Activated T-helper 17 cell treated with anti-CD3 and anti-CD28 coated beads, Interleukin-2, amount 50 U/mL, for 72 hours (primary cell): ENCODE data around the gene MAPK12. TPM values are rescaled to one million over a fixed set of nuclear protein-coding genes. Genes with fewer than 3 reads are reported as not detected.
"Not testable (repeated sequence)": the region's sequence is repeated elsewhere in the genome, so short reads cannot be mapped to it uniquely, and the experiment has no call there.

Source experiments
- ATAC-seq: fragments of 150-1000 bp; cut with Tn5 transposase; replicated peaks from 2 replicates; pipeline ENCODE4 v1.10.0; 2021; ENCODE audit warnings: mild to moderate bottlenecking, moderate library complexity
- H3K27ac Mint-ChIP-seq: one replicate; pipeline ENCODE4 v1.8.0; 2022; ENCODE audit warnings: mixed read lengths
- H3K27me3 Mint-ChIP-seq: one replicate; pipeline ENCODE4 v1.8.0; 2022; ENCODE audit warnings: mixed read lengths
- H3K36me3 Mint-ChIP-seq: one replicate; pipeline ENCODE4 v1.8.0; 2022; ENCODE audit warnings: low read depth, mild to moderate bottlenecking, mixed read lengths
- H3K4me1 Mint-ChIP-seq: one replicate; pipeline ENCODE4 v1.8.0; 2022; ENCODE audit warnings: mixed read lengths
- H3K4me3 Mint-ChIP-seq: one replicate; pipeline ENCODE4 v1.8.0; 2022; ENCODE audit warnings: mild to moderate bottlenecking, mixed read lengths
- H3K9me3 Mint-ChIP-seq: one replicate; pipeline ENCODE4 v1.8.0; 2022; ENCODE audit warnings: mixed read lengths
- total RNA-seq, 2 donors: library from RNA; stranded (reverse); gene quantifications; one replicate each; pipeline ENCODE4 v1.2.3, GENCODE V29; 2022

MAPK12 gene
- total RNA-seq, 2 donors from 2014 or later, result 5.0 to 14.8 TPM

DNA sequence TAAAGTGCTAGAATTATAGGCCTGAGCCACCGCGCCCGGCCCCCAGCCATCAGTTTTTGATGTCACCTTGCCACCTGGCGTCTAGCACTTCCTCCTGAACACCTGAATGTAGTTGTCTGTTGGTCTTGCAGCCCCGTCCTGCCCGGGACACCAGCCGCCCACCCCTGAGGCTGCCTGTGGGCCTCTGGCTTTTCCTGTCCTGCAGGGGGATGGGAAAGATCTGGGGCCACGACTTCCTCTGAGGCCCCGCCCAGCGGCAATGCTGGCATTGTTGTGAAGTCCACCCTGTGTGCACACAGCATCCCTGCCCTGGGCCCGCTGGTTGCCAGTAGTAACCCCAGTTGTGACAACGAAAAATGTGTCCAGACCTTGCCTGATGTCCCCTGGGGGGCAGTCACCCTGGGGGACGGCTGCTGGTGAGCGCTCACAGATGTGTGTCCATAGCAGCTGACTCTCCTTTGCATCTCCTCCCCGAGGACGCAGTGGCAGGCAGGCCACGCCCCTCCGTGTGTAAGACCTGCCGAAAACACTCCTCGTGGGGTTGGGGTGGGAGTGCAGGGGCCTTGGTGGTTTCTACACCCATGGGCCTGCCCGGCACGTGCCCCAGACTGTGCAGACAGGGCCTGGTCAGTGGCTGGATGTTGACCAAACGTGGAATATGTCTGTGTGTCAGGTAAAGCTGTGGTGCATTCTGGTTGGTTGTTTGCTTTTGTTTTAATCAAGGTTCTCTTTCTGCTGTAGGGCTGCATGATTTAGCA lies 53.9 kb downstream of the MAPK12 start:
- no peaks in the 10 kb centered on the region for H3K27me3 Mint-ChIP-seq
- peaks cover 6% of the 10 kb centered on the region for H3K4me1 Mint-ChIP-seq
- peaks cover 61% of the 10 kb centered on the region for H3K36me3 Mint-ChIP-seq
- no peak for ATAC-seq
- H3K9me3 Mint-ChIP-seq, result no peaks in the 10 kb centered on the region
- H3K4me3 Mint-ChIP-seq, result no peak overlapping the region
- H3K27ac Mint-ChIP-seq, result no peak overlapping the region

- Mint-ChIP-seq H3K9me3 (no peaks in the 10 kb centered on the region), H3K4me3 (no peak overlapping the region), H3K27me3 (no peaks in the 10 kb centered on the region), H3K36me3 (peaks cover 57% of the 10 kb centered on the region), H3K27ac (no peak overlapping the region), H3K4me1 (peaks cover 9% of the 10 kb centered on the region)
- no peak for ATAC-seq
Measured at GRCh38 chr22:50206599-50206998, 54.9 kb downstream of the MAPK12 start.

DNA sequence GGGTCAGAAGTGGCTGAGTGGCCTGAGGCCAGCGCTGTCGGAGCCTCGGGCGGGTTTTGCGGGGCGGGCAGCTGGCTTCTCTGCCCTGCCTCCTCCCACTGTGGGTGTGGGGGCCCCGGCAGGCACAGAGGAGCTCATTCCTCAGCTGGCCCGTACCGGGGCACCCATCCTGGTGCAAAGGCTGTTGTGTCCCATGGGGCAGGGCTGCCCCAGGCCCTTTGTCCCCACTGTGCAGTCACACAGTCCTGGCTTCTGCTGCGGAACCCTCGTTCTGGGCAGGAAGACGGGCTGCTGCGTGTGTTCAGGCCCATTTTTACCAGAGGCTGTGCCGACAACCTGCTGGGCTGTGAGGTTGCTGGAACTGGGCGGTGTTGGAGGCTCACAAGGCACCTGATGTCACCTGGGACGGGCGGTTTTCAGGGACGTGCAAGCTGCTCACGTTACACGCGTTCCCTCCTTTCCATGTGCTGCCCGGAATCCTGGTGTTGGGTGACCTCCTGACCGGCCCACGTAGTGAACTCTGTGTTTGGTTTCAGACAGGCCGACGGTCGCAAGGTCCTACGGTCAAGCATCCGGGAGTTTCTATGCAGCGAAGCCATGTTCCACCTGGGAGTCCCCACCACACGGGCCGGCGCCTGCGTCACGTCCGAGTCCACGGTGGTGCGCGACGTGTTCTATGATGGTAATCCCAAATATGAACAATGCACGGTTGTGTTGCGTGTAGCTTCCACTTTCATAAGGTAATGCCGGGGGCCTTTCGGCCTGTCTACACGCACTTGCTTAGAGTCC lies 55.5 kb downstream of the MAPK12 start:
- Mint-ChIP-seq H3K9me3 (no peaks in the 10 kb centered on the region), H3K36me3 (peaks cover 52% of the 10 kb centered on the region)

GRCh38 chr22:50204998-50205397 lies 56.5 kb downstream of the MAPK12 start:
- not testable (repeated sequence) for H3K27ac Mint-ChIP-seq

More for the DNA sequence above, 55.5 kb downstream of the MAPK12 start:
- H3K4me1 Mint-ChIP-seq, result peaks cover 9% of the 10 kb centered on the region
- no peak overlapping the region for H3K27ac Mint-ChIP-seq
- ATAC-seq, result no peak
- no peak overlapping the region for H3K4me3 Mint-ChIP-seq
- no peaks in the 10 kb centered on the region for H3K27me3 Mint-ChIP-seq

DNA sequence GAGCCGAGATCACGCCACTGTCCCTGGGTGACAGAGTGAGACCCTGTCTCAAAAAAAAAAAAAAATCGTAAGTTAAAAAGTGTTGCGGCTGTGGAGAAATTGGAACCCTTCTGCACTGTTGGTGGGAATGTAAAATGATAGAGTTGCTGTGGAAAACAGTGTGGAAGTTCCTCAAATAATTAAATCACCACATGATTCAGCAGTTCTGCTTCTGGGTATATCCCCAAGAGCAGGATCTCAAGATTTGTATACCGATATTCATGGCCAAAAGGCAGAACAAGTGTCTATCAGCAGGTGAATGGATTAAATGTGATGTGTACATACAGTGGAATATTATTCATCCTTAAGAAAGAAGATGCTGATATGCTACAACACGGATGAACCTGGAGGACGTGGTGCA lies 56.9 kb downstream of the MAPK12 start:
- ATAC-seq, result no peak
- Mint-ChIP-seq H3K9me3 (no peaks in the 10 kb centered on the region), H3K27me3 (no peaks in the 10 kb centered on the region), H3K27ac (no peak overlapping the region), H3K4me3 (no peak overlapping the region), H3K4me1 (peaks cover 4% of the 10 kb centered on the region), H3K36me3 (peaks cover 41% of the 10 kb centered on the region)

More at GRCh38 chr22:50204998-50205397, 56.5 kb downstream of the MAPK12 start:
- peaks cover 45% of the 10 kb centered on the region for H3K36me3 Mint-ChIP-seq
- H3K27me3 Mint-ChIP-seq, H3K9me3 Mint-ChIP-seq, ATAC-seq, H3K4me1 Mint-ChIP-seq, H3K4me3 Mint-ChIP-seq: not testable (repeated sequence)

DNA sequence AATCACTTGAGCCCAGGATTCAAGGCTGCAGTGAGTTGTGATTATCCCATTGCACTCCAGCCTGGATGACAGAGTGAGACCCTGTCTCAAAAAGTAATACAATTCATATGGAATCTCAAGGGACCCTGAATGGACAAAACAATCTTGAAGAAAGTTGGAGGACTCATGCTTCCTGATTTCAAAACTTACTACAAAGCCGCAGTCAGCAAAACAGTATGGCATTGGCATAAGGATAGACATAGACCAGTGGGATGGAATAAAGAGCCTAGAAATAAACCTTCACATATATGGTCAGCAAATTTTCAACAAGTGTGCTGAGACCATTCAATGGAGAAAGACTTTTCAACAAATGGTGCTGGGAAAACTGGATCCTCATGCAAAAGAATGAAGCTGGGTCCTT lies 58.2 kb downstream of the MAPK12 start:
- no peak for ATAC-seq
- Mint-ChIP-seq H3K4me1 (peaks cover 3% of the 10 kb centered on the region), H3K27ac (no peak overlapping the region), H3K9me3 (no peaks in the 10 kb centered on the region), H3K4me3 (no peak overlapping the region), H3K27me3 (no peaks in the 10 kb centered on the region), H3K36me3 (peaks cover 44% of the 10 kb centered on the region)

Other genes with a start within 250 kb of the MAPK12 start
- gene IL17REL, start 248.9 kb downstream of the MAPK12 start, total RNA-seq, result under 1 TPM; 0.09 to 0.42 TPM
- not detected for gene TTLL8, start 203.4 kb downstream of the MAPK12 start, total RNA-seq
- under 1 TPM in 1 of 2 donors, not detected in 1; 0.13 TPM for gene MLC1, start 176.3 kb downstream of the MAPK12 start, total RNA-seq
- not detected for gene MOV10L1, start 171.7 kb downstream of the MAPK12 start, total RNA-seq
- 10 to 100 TPM in 1 of 2 donors, 1 to 10 TPM in 1; 2.5 to 16.6 TPM for gene PANX2, start 91.0 kb downstream of the MAPK12 start, total RNA-seq
- gene TRABD, start 75.8 kb downstream of the MAPK12 start, total RNA-seq, result 100 to 1,000 TPM in 1 of 2 donors, 10 to 100 TPM in 1; 70.1 to 116 TPM
- gene SELENOO, start 60.7 kb downstream of the MAPK12 start, total RNA-seq, result 10 to 100 TPM; 16.5 to 26.7 TPM
- gene TUBGCP6, start 16.7 kb downstream of the MAPK12 start, total RNA-seq, result 10 to 100 TPM; 44.5 to 51.1 TPM
- gene HDAC10, start 10.4 kb downstream of the MAPK12 start, total RNA-seq, result 10 to 100 TPM; 66.4 to 67.5 TPM
- 10 to 100 TPM; 20.9 to 21.7 TPM for gene MAPK11, start 8.7 kb upstream of the MAPK12 start, total RNA-seq
- gene PLXNB2, start 46.0 kb upstream of the MAPK12 start, total RNA-seq, result 10 to 100 TPM; 29.1 to 30.4 TPM
- gene DENND6B, start 65.3 kb upstream of the MAPK12 start, total RNA-seq, result 1 to 10 TPM; 3.2 to 6.5 TPM
- 10 to 100 TPM; 45.6 to 46.6 TPM for gene PPP6R2, start 81.6 kb upstream of the MAPK12 start, total RNA-seq
- 100 to 1,000 TPM in 1 of 2 donors, 10 to 100 TPM in 1; 84.2 to 126 TPM for gene SBF1, start 213.4 kb upstream of the MAPK12 start, total RNA-seq
- 1 to 10 TPM; 1.3 to 3.7 TPM for gene ADM2, start 219.9 kb upstream of the MAPK12 start, total RNA-seq
- under 1 TPM; 0.24 to 0.53 TPM for gene MIOX, start 225.2 kb upstream of the MAPK12 start, total RNA-seq
- 10 to 100 TPM; 61.3 to 89.0 TPM for gene LMF2, start 246.0 kb upstream of the MAPK12 start, total RNA-seq
- 100 to 1,000 TPM; 112 to 138 TPM for gene NCAPH2, start 246.5 kb upstream of the MAPK12 start, total RNA-seq